GM18505 (cell line): ENCODE measurements around the gene MYLK3.

ENCODE experiments used
- ATAC-seq: cut with Tn5 transposase; IDR thresholded peaks from one replicate; pipeline ENCODE4 v1.9.1; 2021; ENCODE audit not compliant: unreplicated experiment
- POLR2A ChIP-seq: IDR thresholded peaks from 4 replicates; pipeline ENCODE4 v1.6.1; 2011; ENCODE audit warnings: borderline replicate concordance; ENCODE audit not compliant: insufficient read depth, insufficient read length; ENCODE audit errors: extremely low read depth

MYLK3 gene

GRCh38 chr16:46746821-46747776, 1.0 kb downstream of the MYLK3 start:
- no peak for TF ChIP-seq POLR2A

GRCh38 chr16:46745617-46746016, 2.5 kb downstream of the MYLK3 start:
- no peak for TF ChIP-seq POLR2A
- ATAC-seq, result no peak

More at GRCh38 chr16:46746821-46747776, 1.0 kb downstream of the MYLK3 start:
- ATAC-seq, result no peak

GRCh38 chr16:46743232-46743719, 4.9 kb downstream of the MYLK3 start:
- peak; percentile 69 for ATAC-seq
- TF ChIP-seq POLR2A, result no peak

DNA sequence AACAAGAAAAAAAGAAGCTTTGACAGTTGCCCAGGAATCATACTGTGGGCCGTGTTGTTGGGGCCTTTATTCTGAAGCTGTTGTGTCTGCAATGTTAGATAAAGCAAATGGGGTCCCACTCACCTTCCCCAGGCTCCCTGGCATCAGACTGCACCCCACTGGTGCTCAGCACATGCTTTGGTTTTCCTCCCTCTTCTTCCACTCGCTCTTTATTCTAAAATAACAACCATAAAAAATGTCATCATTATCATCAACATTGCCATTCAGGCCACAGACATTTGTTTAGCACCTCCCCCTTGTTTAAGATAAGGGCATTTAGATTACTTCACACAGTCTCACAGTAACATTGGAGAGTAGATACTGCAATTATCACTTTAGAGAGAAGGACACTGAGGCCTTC, 8.2 kb downstream of the MYLK3 start:
- TF ChIP-seq POLR2A, result no peak
- no peak for ATAC-seq

DNA sequence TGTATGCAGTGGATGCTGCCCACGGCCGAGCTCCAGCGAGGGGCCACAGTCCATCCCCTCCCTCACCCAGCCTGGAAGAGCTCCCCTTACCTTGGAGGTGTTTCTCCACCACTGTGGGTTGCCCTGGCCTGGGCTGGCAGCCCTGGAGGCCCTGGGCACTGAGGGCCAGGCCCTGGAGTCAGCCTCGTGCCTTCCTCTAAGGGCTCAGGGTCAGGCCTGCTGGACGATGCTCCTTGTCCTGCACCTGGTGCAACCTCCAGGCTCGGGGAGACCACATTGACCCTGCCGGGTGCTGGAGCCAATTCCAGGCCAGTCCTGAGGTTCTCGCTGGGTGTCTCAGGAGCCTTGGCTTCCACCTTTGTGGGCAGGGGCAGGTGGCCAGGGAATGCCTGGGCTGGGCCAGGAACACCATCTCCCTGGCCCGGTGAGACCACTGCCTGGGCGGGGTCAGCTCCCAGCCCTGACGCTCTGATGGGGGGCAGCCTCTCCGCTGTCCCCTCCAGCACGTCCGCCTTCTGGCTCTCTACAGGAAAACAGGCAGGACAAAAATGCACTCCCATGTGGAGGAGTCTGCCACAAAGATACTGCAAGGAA, 10.4 kb downstream of the MYLK3 start:
- no peak for TF ChIP-seq POLR2A
- no peak for ATAC-seq

DNA sequence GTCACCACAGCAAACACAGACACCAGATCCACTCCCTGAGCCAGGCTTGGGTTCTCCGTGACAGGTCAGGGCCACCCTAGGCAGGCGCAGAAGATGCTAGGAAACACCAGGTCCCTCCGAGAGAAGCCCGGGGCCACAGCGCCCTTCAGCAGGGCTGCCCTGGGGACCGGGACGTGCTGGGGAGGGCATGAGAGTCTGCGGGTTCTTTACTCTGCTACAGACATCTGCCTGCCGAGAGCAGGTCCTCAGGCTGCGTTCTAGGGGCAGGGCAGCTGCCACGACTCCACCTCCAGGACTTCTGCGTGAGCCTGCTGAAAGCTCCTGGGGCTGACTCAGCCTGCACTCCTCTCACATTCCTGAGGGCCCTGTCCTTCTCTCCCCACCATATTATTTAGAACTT, 11.4 kb downstream of the MYLK3 start:
- no peak for ATAC-seq
- no peak for TF ChIP-seq POLR2A

DNA sequence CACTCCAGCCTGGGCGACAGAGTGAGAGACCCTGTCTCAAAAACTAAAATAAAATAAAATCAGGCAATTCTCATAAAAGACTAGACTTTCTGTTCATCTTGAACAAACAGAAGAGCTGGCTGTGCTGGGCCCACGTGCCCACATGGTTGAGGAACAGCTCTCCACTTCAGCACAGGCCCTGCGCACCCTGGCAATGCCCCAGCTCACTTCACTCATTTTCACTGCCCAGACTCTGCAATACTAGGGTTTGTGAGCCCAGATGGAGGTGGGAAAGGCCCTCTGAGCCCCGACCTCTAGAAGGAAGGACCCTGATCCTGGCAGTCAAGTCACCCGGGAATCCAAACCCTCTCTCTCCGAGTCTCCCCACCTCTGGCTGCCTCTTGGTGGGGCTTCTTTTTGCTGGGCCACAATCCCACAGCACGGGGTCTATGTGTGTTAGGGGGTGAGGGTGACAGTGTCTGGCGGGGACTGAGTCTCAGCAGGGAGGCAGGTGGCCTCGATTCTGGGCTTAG, 14.8 kb downstream of the MYLK3 start:
- no peak for ATAC-seq
- TF ChIP-seq POLR2A, result no peak

GRCh38 chr16:46732561-46732960, 15.6 kb downstream of the MYLK3 start:
- ATAC-seq, result no peak
- no peak for TF ChIP-seq POLR2A

GRCh38 chr16:46731691-46732555, 16.2 kb downstream of the MYLK3 start:
- no peak for ATAC-seq
- TF ChIP-seq POLR2A, result no peak

DNA sequence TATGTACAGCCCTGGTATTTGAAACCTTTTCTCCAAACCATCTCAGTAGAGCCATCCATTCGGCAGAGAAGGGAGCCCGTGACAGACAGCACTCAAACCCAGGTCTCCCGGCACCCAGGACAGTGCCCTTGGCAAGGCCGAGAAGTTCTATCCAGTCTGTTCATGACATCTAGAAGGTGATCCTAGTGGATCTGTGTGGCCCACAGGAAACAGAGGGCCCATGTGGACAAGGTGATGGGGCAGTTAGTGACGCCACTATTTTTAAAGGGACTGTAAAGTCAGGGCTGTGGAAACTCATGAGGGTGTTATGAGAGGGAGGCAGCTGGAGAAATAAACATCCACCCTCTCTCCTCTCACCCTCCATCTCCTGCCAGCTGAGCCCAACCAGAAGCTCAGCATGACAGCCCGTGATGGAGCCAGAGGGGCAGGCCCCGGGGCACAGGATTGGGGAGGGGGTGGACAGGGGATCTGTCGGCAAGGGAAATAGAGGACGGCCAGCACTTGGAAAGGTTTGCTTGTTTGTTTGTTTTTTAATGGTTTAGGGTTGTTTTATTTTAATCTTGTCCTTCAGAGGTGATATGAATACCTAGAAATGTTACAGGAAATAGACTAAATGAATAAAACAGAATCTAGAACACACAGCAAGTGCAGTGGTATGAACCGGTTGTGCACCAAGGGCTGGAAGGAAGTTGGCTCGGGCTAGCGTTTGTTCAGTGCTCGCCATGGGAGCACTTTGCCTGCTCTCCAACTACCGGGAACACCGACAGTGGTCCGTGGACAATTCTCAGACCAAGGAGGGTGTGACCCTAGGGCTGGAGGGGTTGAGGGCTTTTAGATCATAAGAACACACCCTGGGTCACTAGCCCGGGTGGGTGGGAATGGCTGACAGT, 17.1 kb downstream of the MYLK3 start:
- ATAC-seq, result no peak
- no peak for TF ChIP-seq POLR2A

- no peak for ATAC-seq
- no peak for TF ChIP-seq POLR2A
Measured at GRCh38 chr16:46730126-46730525, 18.0 kb downstream of the MYLK3 start.

DNA sequence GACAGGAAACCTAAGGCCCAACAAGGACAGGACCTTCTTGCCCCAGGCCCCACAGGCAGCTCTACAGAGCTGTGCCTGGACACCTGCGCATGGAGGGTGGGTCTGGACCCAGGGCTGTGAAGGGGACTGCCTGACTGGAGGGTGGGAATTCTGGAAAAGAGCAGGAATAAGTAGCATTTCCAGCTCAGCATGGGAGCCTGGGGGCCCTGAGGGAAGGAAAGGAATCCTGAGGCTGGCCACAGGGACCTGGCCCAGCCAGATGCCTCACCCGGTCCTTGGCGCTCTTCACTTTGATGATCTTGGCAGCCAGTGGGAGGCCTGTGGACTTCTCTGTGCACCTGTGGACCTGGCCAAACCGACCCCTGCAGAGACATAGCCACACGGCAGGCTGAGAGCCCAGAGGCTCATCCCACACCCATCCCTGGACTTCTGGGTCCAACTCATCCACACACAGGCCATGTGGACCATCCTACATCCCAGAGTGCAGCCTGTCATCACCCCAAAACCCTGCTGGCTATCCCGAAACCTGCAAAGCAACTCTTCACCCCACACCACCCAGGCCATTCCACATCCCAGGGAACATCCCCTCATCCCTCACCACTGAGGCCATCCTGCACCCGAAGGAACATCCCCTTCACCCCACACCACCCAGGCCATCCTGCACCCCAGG, 18.7 kb downstream of the MYLK3 start:
- no peak for ATAC-seq
- TF ChIP-seq POLR2A, result no peak

DNA sequence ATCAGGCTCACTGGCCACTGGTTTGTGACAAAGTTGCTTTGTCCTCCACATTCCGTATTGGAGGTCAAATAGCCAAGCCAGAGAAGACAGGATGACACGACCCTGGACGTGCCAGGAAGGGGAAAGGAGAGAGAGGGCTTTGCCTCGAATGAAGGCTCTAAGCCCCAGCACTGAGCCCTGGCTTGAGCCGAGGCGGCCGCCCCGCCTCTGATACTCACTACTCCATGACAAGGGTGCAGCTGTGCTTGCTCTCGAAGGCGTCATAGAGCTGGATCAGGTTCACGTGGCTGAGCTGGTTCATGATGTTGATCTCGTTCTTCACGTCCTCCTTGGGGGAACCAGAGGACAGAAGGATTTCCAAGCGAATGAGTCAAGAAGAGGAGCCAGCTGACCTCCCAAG, 19.3 kb downstream of the MYLK3 start:
- no peak for TF ChIP-seq POLR2A

More for the DNA sequence above, 19.3 kb downstream of the MYLK3 start:
- no peak for ATAC-seq
